T-helper 1 cell (primary cell): ENCODE measurements around the gene TNP2.
"Not testable (repeated sequence)": the region's sequence is repeated elsewhere in the genome, so short reads cannot be mapped to it uniquely, and the experiment has no call there.

Experiments
- DNase-seq, 5 donors: peaks; one replicate each; pipeline ENCODE4 v3.0.0-alpha.2; 2012 to 2020

TNP2 gene

GRCh38 chr16:11239644-11240632, 29.2 kb downstream of the TNP2 start:
- DNase-seq, result no peak

GRCh38 chr16:11238272-11239202, 30.6 kb downstream of the TNP2 start:
- DNase-seq, result no peak

- DNase-seq, result no peak
Measured at GRCh38 chr16:11236461-11237254, 32.5 kb downstream of the TNP2 start.

GRCh38 chr16:11235703-11235991, 33.5 kb downstream of the TNP2 start:
- no peak for DNase-seq

GRCh38 chr16:11234884-11235702, 34.0 kb downstream of the TNP2 start:
- DNase-seq, result no peak

GRCh38 chr16:11233727-11234376, 35.3 kb downstream of the TNP2 start:
- DNase-seq, result peak in 1 of 5 donors; percentile 83

GRCh38 chr16:11232852-11233726, 36.0 kb downstream of the TNP2 start:
- peak; percentile 63 to 99 (median 75) for DNase-seq

GRCh38 chr16:11232302-11232851, 36.7 kb downstream of the TNP2 start:
- DNase-seq, result no peak

- DNase-seq, result no peak
Measured at GRCh38 chr16:11231367-11231970, 37.7 kb downstream of the TNP2 start.

- no peak for DNase-seq
Measured at GRCh38 chr16:11229906-11230305, 39.2 kb downstream of the TNP2 start.

GRCh38 chr16:11229432-11229831, 39.7 kb downstream of the TNP2 start:
- DNase-seq, result no peak

- DNase-seq, result no peak
Measured at GRCh38 chr16:11225677-11226549, 43.2 kb downstream of the TNP2 start.

- DNase-seq, result peak; percentile 61 to 90 (median 63)
Measured at GRCh38 chr16:11224894-11225676, 44.0 kb downstream of the TNP2 start.

- DNase-seq, result peak; percentile 32 to 93 (median 44)
Measured at GRCh38 chr16:11224096-11224893, 44.8 kb downstream of the TNP2 start.

GRCh38 chr16:11220507-11220906, 48.6 kb downstream of the TNP2 start:
- not testable (repeated sequence) for DNase-seq

- DNase-seq, result peak in 1 of 5 donors; percentile 73
Measured at GRCh38 chr16:11219178-11219577, 49.9 kb downstream of the TNP2 start.

GRCh38 chr16:11218604-11218962, 50.5 kb downstream of the TNP2 start:
- DNase-seq, result no peak
